ENCODE results near the gene STIL.
"Not testable (repeated sequence)": the region's sequence is repeated elsewhere in the genome, so short reads cannot be mapped to it uniquely, and the experiment has no call there.

STIL gene

DNA sequence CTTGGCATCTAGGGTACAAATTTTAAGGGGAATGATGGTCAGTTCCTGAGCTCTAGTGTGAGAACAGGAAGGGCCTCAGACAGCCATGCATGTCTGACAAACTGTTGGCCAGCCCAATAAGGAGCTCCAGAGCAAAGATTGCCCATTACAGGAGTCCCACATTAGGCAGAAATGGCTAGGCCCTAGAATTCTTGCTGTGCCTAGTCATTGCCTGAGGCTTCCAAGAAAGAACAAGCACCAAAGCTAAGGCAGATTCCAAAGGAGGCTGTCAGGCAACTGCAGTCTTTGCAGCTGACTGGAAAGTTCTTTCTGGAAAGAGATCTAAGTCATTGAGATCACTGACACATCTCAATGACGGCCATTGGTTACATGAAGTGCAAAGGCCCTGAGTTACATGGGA, 3.9 kb upstream of the STIL start:
- no peak for DNase-seq

DNA sequence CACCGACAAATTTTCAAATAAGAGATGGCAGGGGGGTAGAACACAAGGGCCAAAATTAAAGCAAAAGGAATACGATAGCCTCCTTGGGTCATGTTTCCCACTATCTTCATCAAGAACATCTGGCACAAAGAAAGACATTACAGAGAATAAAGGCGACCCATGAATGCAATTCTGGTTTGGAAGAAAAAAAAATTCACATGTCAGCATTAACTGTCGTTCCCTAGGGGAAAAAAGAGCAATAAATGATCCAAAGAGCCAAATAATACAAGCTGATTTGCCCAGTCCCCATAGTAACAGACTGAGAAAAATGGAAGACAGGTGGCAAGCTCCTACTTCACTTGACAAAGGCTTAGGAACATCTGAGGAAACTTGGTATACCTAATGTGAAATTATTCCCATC, 4.5 kb downstream of the STIL start:
- DNase-seq = no peak

DNA sequence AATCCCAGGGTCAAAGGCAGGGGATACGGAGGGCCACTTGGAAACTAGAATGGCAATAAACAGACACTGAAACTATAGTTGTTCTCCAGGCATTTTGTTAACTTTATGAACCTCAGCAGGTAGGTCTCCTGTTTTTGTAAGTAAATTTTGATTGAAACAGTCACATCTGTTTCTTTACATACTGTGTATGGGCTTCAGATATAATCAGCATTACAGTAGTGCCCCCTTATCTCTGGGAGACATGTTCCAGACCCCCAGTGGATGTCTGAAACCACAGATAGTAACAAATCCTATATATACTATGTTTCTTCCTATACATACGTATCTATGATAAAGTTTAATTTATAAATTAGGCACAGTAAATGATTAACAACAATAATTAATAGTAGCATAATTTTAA, 11.5 kb downstream of the STIL start:
- DNase-seq = no peak

DNA sequence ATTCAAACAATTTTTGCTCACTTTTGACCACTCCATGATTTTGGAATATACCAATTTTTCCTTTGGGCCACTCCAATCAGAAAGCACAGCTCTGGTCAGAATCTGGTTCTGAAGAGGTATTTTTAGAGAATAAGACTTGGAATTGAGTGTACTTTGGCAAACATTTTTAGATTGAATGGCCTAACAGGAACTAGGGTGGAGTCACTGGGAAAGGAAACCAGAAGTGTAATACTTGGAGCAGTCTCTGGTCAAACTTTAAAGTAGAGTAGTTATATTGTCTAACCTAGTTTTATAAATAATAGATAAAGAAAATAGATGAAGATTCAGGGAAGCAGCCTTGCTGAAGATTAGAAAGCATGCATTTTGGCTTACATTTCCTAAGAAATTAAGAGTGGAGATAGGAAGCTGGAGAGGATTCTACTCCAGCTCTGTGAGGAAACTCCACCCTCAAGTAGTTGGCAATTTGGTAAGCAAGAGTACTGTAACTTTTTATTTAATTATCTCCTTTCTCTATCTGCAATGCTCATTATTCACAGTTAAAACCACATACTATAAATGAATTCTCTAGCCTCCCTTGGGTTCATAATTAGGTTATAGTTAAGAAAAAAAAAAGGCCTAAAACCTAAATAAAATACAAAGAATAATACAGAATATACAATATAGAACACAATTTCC, 15.8 kb downstream of the STIL start:
- DNase-seq = no peak

DNA sequence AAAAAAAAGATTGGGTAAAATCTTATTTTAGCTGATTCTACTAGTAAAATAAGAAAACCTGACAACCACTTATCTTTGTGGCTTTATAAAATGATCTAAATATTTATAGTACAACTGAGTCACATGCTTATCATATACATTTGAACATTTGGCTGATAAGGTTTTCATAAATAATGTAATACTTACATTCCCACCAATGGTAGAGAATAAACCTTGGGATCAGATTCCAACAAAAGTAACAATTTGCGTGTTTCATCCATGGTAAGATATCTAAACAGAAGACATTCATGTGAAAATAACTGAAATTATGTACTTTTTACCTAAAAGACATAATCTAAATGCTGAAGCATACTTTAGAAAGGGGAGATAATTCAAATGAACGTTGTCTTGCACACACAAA, 18.4 kb downstream of the STIL start:
- no peak for DNase-seq

DNA sequence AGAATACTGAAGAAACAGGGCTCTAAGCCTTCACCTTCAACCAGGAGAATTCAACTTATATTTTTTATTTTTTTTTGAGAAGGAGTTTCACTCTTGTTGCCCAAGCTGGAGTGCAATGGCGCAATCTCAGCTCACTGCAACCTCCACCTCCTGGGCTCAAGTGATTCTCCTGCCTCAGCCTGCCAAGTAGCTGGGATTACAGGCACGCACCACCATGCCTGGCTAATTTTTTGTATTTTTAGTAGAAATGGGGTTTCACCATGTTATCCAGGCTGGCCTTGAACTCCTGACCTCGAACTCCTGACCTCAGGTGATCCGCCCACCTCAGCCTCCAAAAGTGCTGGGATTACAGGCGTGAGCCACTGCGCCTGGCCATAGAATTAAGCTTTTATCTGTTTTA, 19.1 kb downstream of the STIL start:
- not testable (repeated sequence) for DNase-seq

DNA sequence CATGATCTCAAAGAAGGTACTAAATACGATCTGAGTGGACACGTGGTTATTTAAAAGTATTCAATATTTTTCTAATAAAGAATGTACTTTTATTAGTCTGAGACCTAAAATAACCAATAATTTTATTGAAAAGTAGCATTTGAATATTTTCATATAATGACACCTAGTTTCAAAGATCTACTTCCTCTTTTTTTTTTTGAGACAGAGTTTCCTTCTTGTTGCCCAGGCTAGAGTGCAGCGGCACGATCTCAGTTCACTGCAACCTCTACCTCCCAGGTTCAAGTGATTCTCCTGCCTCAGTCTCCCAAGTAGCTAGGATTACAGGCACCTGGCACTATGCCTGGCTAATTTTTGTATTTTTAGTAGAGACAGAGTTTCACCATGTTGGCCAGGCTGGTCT, 25.8 kb downstream of the STIL start:
- not testable (repeated sequence) for DNase-seq

DNA sequence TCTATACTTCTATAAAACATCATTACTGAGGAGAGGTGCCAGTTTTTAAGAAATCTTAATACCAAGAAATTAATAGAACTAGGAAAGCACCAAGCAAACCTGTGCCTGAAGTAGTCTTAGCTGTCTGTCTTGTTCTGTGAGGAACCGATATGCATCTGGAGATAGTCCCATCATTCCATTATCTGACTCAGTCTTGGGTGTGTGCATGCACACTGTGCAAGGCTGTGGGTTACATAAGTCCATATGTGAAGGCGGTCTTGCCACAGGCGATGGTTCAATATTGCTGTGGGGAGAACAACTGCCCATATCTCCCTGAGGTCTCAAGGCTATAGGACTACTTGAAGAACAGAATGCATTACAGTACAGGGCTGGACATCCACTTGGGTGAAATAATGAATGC, 33.8 kb downstream of the STIL start:
- DNase-seq = no peak

DNA sequence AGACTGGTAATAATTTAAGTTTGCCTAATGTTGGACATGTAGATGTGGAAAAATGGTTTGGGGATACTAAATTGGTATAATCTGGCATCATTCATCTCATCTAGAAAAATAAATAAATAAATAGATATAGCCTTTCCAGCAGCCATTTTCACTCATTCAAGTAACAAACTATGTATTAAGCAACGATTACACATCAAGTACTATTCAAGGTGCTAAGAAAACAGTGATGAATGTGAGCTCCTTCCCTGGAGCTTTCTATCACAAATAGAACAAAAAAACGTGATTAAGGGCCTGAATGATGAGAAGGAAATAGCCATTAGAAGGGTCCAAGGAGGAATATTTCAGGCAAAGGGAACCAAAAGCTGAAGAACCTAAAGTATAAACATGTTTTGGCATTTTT, 37.1 kb downstream of the STIL start:
- DNase-seq = no peak

DNA sequence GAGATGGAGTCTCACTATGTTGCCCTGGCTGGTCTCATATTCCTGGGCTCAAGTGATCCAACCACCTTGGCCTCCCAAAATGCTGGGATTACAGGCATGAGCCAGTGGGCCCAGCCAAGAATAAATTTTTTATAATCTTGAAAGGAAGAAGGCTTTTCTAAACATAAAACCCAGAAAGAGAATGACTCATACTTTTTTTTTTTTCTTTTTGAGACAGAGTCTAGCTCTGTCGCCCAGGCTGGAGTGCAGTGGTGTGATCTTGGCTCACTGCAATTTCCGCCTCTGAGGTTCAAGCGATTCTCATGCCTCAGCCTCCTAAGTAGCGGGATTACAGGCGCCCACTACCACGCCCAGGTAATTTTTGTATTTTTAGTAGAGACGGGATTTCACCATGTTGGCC, 38.1 kb downstream of the STIL start:
- DNase-seq = not testable (repeated sequence)

DNA sequence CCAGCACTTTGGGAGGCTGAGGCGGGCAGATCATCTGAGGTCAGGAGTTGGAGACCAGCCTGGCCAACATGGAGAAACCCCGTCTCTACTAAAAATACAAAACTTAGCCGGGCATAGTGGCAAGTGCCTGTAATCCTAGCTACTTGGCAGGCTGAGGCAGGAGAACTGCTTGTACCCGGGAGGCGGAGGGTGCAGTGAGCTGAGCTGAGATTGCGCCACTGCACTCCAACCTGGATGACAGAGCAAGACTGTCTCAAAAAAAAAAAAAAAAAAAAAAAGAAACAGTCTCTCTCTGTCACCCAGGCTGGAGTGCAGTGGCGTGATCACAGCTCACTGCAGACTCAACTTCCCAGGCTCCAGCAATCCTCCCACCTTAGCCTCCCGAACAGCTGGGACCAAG, 48.4 kb downstream of the STIL start:
- not testable (repeated sequence) for DNase-seq

DNA sequence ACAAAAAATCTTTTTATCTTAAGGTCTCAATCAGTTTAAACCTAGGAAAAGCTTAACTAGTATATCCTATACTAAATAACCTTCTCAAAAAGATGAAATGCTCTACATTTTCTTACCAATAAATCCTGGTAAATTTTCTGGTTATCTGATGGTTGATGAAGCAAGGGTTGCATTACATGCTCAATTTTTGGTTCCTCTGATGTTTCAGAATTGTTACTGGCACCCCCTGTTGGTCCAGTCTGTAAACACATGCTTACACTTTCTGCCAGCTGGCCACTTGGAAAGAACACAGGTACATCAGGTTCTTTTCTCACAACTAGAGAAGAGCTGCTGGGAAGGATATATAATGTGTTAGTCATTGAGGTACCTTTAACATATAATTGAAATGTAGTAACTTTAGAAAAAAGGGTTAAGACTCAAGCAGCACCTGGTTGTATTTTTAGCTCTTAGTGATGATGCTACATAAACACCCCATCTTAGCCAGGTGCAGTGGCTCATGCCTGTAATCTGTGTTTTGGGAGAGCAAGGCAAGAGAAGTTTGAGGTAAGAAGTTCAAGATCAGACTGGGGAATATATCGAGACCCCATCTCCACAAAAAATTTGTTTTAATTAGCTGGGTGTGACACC, 51.0 kb downstream of the STIL start:
- DNase-seq = peak; percentile 83

DNA sequence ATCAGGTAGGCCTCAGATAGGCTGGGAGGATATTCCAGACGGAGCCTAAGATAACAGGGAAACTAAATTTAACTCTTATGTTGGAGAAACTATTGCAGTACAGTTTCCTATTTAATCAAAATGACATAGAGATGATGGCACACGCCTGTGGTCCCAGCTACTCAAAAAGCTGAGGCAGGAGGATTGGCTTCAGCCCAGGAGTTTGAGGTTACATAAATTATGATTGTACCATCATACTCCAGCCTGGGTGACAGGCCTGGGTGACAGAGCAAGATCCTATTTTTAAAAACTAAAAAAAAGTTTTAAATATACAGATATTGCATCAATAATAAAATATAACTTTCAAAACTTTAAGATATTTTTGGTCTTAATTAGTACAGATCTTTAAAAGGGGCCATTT, 56.7 kb downstream of the STIL start:
- peak; percentile 52 for DNase-seq

DNA sequence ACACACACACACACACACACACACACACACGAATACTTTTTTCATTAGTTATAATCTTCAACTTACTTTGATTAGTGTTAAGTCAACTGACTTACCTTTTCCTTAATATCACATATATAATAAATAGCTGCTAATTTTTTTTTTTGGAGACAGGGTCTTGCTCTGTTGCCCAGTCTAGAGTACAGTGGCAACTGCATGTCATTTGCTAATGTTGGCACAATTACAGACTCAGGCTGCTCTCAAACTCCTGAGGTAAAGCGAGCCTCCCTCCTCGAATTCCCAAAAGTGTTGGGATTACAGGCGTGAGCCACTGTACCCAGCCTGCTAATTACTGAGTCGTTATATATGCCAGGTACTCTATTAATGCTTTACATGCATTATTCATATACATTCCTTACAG, 61.2 kb downstream of the STIL start:
- DNase-seq = no peak

DNA sequence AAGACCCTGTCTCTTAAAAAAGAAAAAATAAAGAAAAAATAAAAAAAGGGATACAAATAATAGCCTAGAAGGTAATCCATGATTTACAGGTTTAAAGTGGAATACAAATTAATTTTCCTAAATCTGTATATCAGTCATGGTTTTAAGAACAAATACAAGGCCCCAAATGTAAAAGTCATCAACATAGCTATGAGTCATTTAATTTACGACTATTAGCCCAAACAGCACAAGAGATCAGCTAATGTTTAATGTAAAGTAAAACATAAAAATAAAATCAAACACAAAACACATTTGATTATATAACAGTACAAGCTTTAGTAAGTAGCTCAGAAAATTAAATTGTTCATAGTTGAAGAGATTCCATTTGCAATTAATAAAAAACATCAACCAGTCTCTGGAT, 61.6 kb downstream of the STIL start:
- no peak for DNase-seq

DNA sequence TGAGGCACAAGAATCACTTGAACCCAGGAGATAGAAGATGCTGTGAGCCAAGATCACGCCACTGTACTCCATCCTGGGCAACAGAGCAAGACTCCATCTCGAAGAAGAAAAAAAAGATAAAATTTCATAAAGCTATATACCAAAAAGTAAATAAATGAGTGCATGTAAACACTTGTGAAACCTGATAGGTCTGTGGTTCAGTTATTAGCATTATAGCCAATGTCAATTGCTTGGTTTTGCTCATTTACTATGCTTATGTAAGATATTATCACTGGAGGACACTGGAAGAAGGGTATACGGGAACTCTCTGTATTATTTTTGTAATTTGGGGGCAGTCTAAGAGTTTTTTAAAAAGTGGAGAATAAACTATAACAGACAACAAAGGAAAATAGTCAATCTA, 64.2 kb downstream of the STIL start:
- no peak for DNase-seq

DNA sequence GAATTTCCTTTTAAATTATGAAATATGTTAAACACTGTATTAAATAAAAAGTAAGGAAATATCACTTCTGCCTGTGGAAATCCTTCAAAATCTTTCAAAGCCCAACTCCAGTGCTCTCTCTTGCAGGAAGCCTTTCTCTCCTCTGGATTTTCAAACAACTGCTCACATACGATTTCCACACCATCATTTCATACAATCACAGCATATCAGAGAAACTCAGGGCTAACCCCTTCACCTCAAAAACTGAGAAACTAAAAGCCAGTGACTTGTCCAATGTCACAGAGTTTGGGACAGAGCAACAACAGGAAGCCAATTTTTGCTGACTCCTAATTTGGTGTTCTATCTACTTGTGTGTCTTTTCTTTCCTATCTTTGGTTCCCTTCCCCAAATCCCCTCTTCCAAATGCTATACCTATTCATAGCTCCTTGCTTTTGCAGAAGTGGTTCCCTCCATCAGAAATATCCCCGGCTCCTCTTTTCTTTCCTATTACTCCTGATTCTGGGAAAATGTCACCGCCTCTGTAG, 69.5 kb downstream of the STIL start:
- DNase-seq = no peak

DNA sequence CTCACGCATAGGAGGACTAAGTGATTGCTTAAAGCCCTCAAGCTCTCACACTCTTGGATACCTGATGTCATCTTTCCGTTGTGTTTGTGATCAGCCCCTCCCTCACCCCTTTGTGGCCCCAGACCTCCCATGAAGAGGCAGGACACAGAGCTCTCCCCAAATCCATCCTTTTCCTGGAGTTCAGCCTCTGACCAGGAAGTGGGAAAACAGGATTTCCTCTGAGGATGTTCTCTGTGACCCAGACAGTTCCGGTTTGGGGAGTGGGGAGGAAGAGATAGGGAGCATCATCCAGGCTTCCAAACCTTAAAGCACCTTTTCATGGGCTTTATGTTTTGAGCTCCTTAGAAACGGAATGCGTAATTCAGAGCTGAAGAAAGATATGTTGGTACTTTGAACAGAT, 70.0 kb downstream of the STIL start:
- no peak for DNase-seq

DNA sequence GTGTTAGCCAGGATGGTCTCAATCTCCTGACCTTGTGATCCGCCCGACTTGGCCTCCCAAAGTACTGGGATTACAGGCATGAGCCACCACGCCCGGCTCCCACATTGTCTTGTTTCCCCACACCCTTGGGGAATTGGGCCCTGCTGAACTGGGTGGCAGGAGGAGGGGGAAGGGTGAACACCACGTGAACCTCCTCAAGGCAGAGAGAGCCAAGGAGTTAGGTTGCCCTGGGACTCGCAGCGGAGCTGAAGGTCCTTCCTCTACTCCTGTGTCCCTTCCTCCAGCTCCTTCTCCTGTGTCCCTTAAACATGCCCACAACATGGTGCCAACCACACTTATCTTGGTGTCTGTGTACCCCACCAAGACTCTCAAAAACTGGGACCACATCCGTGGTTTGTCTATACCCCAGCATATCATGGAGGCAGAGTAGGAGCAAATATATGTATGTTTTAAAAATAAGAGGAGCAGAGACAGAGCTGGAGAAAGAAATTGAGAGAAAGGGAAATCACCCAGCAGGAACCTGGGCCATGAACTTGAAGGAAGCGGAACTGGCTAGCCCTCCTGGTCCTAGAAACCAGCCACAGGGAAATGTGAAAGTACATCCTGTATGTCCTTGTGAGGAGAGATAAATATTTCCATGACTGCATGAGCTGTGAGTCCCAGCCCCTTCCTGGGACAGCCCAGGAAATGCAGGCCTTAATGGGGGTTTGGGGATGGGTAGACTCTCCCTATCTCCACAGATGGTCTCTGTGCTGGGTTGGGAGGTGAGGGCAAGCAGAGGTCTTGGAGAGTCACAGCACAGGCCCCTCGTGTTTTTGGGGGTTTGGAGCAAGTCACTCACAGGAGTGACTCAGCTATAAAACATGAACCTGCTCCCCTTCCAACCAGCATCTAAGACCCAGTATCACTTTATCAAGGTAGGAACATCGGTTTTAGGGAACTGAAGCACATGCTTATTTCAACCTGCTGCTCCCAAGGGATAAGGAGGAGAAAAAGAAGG, 72.5 kb downstream of the STIL start:
- peak; percentile 68 for DNase-seq

DNA sequence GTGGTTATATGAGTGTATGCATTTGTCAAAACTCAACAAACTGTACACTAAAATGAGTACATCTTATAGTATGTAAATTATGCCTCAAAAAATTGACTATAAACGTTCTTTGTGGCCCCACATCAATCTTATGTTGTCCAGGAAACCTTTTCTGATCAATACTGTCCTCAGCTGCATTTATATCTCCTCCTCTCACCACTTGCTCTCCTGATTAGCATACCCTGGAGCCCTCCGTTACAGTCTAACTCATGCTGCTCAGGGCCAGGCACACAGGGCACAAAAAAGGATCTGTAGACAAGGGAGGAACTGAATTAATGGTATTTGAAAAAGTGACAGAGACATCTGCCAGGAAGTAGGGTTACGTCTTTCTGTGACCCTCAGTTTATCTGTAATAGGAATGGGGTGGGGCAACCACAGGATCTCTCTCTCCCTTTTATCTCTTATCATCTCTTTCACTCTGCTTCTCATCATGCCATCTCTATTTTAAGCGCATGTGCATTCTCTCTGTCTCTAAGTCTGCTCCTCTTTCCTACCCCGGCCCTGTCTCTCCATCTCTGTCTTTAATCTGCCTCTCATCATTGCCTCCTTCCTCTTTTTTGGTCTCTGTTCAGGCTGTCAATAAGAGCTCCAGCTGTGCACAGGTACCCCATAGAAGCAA, 74.9 kb downstream of the STIL start:
- DNase-seq = peak; percentile 69

DNA sequence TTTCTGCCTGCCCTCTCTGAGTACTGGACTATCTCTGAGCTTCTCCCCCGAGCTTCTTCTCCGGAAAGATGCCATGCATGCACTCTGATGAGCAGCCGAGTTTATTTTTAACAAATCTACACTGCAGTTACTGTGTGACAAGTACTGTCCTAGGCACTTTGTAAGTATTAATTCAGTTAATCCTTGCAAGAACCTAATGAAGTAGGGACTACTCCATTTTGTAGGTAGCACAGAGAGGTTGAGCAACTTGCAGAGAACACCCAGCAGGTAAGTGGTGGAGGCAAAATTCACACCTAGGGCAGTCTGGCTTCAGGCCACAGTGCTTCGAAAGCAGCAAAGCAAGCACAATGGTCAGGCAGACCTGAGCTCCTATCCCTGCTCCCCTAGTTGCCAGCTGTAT, 78.1 kb downstream of the STIL start:
- DNase-seq = peak; percentile 20

DNA sequence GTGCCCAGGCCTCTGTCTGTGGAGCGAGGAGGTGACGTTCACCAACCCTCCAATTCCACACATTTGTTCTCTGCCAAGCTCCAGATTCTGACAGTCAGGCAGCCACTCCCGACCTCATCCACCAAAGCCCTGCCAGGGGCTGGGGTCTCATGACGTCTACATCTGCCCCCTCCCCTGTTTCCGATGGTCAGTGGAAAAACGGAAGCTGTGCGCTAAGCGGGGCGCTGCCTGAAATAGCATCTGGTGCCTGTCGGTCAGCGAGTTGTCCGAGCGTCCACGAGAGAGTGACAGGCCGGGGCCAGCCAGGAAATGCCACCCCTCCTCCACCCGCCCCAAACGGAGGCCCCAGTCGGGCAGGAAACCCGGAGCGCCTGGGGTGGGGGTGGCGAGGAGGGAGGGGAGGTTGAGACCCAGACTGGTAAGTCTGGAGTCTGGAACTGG, 78.7 kb downstream of the STIL start:
- no peak for DNase-seq

DNA sequence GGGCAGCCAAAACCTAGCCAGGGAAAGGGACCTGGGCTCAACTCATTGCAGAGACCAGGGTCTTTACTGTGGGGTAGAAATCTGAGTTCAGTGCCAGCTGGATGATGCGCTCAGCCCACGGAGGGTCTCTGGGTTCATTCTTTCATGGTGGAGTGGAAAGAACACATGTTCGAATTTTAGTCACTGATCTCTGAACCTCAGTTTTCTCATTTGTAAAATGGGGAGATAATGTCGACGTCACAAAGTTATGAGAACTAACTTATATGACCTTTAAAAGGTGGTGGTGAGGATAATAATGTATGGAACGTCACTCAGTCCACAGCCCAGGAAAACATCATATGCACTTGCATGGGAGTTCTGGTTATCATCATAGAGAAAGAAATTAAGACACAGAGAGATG, 80.8 kb downstream of the STIL start:
- DNase-seq = no peak
